Measurements from ENCODE around the gene LRRC4C.

- no peak for TF ChIP-seq CEBPB (IDR thresholded peaks at IDR 0.05)
- TF ChIP-seq MAX (IDR thresholded peaks at IDR 0.05), result no peak
- no peak for TF ChIP-seq REST (IDR thresholded peaks at IDR 0.05; ENCODE audit: low read depth)
- TF ChIP-seq TAF1 (IDR thresholded peaks at IDR 0.05; ENCODE audit: low read depth), result no peak
These were observed 60.1 kb downstream of the LRRC4C start for GRCh38 chr11:41399323-41399722.
